Ishikawa (cell line): ENCODE results near the gene PNLIPRP2.

Experiments used
- CREB1 ChIP-seq: IDR thresholded peaks from 2 replicates; pipeline ENCODE4 v1.6.1; 2012; ENCODE audit warnings: low read depth
- EGR1 ChIP-seq: IDR thresholded peaks from 2 replicates; pipeline ENCODE4 v1.6.1; 2012
- EP300 ChIP-seq: IDR thresholded peaks from 2 replicates; pipeline ENCODE4 v1.6.1; 2012; ENCODE audit warnings: borderline replicate concordance
- FOXM1 ChIP-seq: IDR thresholded peaks from 2 replicates; pipeline ENCODE4 v1.6.1; 2012; ENCODE audit warnings: low read depth, borderline replicate concordance
- NFIC ChIP-seq: IDR thresholded peaks from 2 replicates; pipeline ENCODE4 v1.6.1; 2012
- RAD21 ChIP-seq: IDR thresholded peaks from 2 replicates; pipeline ENCODE4 v1.6.1; 2012; ENCODE audit warnings: low read depth
- TAF1 ChIP-seq: IDR thresholded peaks from 2 replicates; pipeline ENCODE4 v1.6.1; 2012; ENCODE audit warnings: low read depth, mild to moderate bottlenecking
- TEAD4 ChIP-seq: IDR thresholded peaks from 2 replicates; pipeline ENCODE4 v1.6.1; 2012
- YY1 ChIP-seq: IDR thresholded peaks from 2 replicates; pipeline ENCODE4 v1.6.1; 2012; ENCODE audit warnings: low read depth
- ZBTB7A ChIP-seq: IDR thresholded peaks from 2 replicates; pipeline ENCODE4 v1.6.1; 2012; ENCODE audit warnings: low read depth
- TF ChIP-seq, protein P1 (sequence below): IDR thresholded peaks from 2 replicates; pipeline ENCODE4 v1.6.1; 2012; ENCODE audit warnings: low read depth, mild to moderate bottlenecking
- TF ChIP-seq, protein P2 (sequence below): IDR thresholded peaks from 2 replicates; pipeline ENCODE4 v1.6.1; 2012

DNA sequence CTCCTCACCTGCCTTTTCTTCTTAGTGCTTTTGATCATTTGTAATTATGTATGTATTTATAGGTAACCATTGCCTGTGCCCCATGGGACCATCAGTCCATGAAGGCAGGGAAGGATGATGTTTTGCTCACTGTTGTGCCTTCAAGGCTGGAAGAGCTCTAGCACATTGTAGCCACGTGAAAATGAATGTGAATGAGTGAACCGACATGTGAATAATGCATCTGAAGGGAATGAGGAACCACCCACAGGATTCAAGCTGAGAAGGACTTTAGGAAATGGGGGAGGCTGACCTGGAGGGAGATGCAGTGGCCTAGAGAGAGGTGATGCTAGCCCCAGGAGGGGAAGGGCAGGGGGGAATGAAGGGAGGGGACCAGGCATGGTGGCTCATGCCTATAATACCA lies 6.0 kb upstream of the PNLIPRP2 start:
- TF ChIP-seq RAD21 (no peak), YY1 (no peak), TAF1 (no peak), NFIC (no peak), EP300 (no peak), FOXM1 (no peak), CREB1 (no peak), ZBTB7A (no peak), EGR1 (no peak), TEAD4 (no peak)
- TF ChIP-seq, protein P1, sequence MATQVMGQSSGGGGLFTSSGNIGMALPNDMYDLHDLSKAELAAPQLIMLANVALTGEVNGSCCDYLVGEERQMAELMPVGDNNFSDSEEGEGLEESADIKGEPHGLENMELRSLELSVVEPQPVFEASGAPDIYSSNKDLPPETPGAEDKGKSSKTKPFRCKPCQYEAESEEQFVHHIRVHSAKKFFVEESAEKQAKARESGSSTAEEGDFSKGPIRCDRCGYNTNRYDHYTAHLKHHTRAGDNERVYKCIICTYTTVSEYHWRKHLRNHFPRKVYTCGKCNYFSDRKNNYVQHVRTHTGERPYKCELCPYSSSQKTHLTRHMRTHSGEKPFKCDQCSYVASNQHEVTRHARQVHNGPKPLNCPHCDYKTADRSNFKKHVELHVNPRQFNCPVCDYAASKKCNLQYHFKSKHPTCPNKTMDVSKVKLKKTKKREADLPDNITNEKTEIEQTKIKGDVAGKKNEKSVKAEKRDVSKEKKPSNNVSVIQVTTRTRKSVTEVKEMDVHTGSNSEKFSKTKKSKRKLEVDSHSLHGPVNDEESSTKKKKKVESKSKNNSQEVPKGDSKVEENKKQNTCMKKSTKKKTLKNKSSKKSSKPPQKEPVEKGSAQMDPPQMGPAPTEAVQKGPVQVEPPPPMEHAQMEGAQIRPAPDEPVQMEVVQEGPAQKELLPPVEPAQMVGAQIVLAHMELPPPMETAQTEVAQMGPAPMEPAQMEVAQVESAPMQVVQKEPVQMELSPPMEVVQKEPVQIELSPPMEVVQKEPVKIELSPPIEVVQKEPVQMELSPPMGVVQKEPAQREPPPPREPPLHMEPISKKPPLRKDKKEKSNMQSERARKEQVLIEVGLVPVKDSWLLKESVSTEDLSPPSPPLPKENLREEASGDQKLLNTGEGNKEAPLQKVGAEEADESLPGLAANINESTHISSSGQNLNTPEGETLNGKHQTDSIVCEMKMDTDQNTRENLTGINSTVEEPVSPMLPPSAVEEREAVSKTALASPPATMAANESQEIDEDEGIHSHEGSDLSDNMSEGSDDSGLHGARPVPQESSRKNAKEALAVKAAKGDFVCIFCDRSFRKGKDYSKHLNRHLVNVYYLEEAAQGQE, result no peak
- TF ChIP-seq, protein P2, sequence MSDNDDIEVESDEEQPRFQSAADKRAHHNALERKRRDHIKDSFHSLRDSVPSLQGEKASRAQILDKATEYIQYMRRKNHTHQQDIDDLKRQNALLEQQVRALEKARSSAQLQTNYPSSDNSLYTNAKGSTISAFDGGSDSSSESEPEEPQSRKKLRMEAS, result no peak
